Stimulated activated CD4-positive, alpha-beta T cell treated with anti-CD3 and anti-CD28 coated beads, Interleukin-15, amount 100 ng/mL, for 24 hours (primary cell): ENCODE data around the gene CPED1.
"Not testable (repeated sequence)": the region's sequence is repeated elsewhere in the genome, so short reads cannot be mapped to it uniquely, and the experiment has no call there.

ENCODE experiments used
- DNase-seq: peaks from one replicate; pipeline ENCODE4 v3.0.0-alpha.2; 2020

The CPED1 gene

GRCh38 chr7:121075424-121075841, 86.9 kb downstream of the CPED1 start:
- not testable (repeated sequence) for DNase-seq

DNA sequence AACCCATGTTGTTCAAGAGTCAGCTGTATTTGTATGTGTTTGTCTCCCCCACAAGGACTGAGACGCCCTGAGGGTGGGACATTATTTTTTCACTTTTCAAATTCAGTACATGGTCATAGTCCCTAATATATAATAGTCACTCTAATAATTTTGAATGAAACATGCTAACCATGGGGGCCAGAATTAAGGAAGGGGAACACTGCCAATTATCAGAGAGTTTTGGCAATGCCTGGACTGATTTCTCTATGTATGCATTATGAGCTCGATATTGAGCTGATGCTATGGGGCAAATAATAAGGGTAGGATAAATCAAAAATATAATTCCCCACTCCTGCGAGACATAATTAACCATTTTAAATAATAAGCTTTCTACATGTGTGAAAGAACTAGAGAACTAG, 87.4 kb downstream of the CPED1 start:
- DNase-seq = no peak

GRCh38 chr7:121076350-121077164, 88.0 kb downstream of the CPED1 start:
- no peak for DNase-seq

DNA sequence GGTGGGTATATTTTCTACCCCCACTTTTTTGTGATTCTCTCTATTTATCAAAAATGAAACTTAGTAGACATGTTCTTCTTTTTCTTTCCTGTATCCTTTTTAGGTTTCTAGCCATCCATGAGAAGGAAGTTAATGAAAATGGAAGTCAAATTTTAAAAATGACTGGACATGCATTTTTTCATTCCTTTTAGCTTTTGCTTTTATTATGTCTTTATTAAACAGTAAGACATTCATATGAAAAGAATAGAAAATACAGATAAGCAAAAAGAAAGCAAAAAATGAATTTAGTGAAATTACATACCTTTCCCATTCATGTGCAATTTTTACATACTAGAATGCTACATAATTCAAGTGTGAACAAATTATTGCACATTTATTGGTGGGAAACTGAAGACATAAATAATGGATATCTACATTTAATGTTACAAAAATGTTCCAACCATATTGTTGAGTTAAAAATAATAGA, 88.7 kb downstream of the CPED1 start:
- DNase-seq = no peak

DNA sequence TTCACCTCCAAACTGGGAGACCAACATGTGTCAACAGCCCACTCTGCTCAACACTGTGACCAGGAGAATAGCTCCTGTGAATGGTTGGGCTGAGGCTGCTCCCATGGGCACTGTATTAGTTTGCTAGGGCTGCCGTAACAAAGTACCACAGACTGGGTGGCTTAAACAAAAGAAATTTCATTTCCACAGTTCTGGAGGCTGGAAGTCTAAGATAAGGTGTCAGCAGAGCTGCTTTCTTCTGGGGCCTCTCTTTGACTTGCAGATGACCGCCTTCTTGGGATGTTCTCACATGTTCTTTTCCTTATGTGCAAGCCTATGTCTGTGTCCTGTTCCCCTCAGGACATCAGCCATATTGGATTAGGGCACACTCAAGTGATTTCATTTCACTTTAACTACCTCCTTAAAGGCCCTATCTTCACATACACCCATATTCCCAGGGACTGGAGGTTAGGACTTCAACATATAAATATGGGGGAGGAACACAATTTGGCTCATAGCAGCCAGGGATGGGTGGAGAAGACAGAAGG, 90.3 kb downstream of the CPED1 start:
- DNase-seq = no peak

DNA sequence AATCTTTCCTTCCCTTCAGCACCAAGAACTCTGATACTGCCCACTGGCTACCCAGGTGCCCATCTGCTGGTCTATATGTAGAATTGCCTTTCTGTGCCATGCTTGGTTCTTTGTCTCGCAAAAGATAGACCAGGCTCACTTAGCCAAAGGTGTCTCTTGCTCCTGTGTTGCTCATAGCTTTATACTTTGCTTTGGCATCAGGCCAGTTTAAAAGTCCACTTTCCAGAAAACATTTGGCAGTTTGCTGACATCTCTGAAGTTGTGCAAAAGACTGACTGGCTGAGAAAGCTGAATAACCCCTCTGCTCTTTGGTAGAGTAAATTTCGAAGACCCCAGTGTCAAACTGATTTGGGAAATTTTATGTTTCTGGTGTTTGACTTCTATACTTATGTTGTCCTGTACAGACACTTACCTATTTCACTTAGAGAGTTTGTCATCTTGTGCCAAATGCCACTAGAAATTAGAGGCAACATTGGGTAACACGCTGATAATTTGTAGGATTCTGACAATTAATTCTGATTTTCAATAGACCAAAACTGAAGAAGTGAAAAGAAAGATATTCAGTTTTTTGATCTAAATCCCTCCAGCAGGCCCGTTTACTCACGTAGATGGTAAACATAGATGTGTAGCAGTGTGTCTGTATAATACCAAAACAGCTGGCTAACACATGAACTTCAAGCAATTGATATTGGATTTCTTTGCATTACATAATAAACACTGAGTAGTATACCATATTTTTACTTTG, 91.1 kb downstream of the CPED1 start:
- DNase-seq = no peak

DNA sequence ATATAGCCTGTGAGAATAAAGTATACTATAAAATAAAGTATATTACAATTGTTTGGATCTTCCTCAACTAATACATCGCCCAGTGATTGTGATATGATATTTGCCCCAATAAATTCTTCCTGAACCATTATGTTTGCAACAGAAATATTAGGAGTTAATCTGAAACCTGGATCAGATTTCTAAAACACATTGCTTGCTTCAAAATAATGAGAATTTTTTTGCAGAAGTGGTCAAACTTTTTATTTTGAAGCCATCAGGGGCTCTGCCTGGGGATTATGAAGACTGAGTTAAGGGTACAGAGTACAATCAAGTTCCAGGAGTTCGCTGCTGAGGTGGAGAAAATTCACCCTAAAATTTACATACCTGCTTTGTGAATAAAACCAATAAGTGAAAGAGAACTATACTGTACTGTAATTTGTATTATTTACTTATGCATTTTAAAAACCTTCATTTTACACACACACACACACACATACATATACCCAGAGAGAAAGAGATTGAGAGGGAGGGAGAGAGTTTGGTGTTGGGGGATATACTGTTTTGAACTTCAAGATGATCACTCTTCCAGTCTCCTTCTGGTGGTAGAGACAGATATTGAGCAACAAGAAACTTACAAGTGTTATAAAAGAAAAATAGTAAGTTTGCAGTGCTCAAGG, 91.9 kb downstream of the CPED1 start:
- no peak for DNase-seq

DNA sequence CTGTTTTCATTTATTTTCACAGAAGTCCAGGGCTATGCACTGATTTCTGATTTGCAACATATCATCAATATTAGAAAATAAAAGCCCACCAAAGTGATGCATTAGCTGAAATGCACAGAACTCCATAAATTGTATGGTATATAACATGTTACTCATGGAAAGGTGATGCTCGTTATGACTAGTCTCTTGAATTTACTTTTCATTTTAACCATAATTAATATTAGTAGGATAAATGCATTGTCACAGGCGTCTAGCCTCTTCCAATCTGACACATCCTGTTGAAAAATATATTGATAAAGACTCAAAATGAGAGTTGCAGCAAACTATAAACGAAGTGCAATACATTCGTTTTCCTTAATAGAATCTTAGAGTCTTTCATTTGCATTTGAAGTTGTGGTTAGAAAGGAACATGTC, 92.4 kb downstream of the CPED1 start:
- no peak for DNase-seq

DNA sequence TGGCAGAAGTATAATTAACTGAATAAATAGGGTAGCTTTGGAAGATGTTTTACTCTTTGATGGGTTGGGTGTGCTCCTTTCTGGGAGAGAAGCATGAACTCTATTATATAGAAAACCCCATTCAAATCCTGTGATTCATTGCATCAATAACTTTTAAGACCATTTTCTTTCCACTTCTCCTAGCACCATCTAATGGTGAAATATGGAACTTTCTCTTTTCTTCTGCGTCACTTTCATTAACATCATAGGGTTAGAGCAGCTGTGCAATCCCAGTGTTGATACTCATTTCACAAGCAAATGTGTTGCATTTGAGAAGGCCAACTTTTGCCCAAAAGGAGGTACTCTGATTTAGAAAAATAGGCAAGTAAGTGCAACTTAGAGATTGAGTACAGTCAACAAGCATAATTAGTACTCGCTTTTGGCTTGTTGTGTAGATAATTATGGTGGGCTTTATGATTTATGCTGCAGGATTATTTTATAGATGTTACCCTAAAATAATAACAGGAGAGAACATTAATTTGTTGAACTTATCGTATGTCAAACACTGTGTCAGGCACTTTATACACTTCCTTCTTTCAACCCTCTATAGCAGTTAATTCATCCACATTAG, 92.9 kb downstream of the CPED1 start:
- DNase-seq = no peak

DNA sequence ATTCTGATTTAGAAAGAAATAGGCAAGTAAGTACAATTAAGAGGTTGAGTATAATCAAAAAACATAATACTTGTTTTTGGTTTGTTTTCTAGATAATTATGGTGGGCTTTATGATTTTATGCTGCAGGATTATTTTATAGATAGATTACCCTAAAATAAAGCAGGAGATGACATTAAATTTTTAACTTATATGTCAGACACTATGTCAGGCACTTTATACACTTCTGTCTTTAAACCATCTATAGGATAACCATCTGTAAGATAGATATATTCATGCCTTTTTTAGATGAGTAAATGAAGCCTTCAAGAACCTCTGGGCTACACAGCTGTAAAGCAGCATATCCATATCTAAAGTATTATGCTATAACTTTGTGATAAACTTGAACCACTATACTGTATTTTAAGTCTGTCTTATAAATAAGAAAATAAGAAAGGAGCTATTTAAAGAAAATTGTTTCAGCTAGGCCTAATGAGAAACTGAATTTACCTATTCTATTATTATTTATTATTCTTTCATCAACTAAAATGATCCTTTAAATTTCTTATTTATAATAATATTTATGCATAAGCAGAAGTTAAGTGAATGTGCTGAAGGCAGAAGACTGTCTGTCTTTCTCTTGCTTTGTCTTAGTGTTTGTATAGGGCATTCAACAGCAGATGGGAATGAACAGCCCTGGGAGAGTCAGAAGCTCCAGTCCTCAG, 94.0 kb downstream of the CPED1 start:
- no peak for DNase-seq

DNA sequence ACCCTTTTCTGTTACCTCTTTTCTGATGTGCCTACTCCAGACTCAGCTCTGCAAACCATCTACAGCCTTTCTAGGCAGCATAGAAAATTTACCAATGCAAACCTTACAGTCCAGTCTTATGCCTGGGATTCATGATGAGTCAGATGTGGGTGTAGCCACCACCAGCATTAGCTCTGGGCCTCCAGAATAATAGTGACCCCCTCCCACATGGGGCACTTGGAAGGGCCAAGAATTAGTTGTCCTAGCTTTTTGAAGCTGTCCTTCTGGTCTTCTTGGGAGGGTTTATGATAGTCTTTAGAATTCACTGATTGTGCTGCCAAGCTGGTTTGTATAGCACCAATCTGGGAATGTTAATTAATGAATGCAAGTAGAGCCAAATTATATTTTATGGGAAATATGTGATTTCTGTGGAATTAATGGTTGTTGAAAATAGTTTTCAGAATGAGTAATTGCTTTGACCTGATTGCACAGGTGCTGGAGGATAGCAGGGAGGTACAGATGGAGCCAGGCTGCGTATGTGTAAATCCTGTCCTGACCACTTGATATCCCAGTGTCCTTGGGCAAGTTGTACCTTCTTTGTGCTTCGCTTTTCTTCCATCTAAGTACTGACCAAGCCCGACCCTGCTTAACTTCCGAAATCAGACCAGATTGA, 94.8 kb downstream of the CPED1 start:
- no peak for DNase-seq

DNA sequence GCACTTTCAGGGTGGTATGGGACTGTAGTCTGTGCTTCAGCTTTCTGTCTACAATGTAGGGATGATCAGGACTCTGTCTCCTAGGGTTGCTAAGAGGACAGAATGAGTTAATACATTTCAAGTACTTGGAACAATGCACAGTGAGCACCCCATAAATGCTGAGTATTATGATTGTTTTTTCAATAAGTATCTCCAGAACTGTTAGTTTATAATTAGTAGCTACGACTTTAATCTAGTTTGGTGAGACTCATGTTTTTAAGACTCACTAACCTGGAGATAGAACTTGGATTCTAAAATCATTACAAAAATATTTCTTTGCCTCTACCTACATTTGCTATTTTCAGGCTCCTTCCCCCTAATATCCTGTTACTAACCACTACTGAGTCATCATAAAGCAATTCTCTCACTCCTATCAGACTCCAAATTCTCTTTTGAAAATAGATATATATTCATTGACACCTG, 95.3 kb downstream of the CPED1 start:
- DNase-seq = no peak

DNA sequence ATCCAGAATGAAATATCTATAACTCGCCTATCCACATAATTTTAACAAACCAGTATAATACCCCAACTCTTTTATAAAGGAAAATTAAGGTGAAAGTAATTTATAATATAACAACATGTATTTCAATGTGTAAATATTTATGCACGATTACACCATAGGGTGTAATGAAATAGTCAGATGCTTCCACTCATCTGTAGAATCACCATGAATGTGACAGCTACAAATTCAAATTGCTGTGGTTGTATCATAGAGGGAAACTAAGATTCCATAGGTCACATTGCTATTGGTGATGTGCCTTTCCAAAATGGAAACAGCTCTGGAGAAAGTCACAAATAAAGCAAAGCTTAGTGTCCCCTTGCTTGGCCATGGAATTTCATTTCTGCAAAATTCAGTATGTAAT, 95.7 kb downstream of the CPED1 start:
- no peak for DNase-seq

DNA sequence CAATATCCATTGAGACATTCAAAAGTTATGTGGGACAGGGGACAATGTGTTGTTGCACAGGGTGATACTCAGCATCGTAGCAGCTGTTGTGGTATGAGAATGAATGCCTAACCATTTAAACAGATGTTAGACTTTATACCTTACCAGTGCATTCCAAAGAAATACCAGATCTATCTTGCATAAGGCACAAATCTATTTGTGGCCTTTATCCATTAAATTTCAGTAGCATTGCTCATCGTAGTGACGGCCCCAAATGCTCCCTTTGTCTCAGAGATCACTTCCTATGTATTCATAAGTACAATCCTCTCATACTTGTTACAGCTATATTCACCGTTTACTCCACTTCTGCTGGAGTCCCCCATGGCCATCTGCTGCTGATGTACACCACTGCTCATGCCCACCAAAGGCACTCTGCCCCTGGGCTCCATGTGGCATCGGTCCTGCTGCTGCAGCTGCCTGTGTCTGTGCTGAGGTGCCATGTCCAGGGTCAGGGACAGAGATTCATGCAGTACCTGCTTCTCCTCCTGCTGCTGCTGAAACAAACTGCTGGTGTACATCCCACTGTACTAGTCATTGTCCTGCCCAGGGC, 96.3 kb downstream of the CPED1 start:
- DNase-seq = no peak

GRCh38 chr7:121085922-121086321, 97.4 kb downstream of the CPED1 start:
- no peak for DNase-seq

- DNase-seq = no peak
Observed at GRCh38 chr7:121088870-121089269, 100.4 kb downstream of the CPED1 start.

- DNase-seq = no peak
Observed at GRCh38 chr7:121094829-121095228, 106.3 kb downstream of the CPED1 start.

- DNase-seq = no peak
Observed at GRCh38 chr7:121097577-121097976, 109.1 kb downstream of the CPED1 start.

DNA sequence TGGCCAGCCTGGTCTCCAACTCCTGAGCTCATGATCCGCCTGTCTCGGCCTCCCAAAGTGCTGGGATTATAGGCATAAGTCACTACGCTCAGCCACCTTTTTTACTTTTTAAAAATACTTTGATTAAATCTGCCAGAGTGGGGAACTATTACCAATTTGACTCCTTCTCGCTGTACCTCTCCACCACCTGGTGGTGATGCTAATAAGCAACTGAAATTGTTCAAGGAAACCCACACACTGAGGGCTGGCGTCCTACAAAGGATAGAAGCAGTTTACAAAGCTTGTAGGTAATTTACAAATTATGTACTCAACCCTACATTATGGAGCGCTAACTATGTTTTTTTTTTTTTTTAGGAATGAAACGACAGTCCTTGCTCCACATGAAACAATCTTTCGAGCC, 111.1 kb downstream of the CPED1 start:
- no peak for DNase-seq

DNA sequence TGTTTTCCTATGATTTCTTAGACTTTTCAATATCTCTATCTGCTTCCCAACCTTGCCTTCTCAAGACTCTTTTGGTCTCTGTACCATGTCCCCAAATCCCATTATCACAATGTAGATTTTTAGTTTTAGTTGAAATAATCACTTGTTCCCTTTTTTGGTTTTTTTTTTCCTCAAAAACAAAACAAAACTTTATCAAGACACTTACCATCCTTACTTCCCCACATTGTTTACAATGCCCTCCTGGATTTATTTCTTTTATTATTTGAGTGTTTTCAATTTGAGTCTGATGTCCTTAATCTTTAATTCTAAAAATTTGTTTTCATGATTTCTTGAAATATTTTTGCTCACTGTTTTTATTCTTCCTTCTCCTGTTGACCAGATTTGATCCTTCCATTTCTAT, 112.6 kb downstream of the CPED1 start:
- no peak for DNase-seq

- DNase-seq = no peak
Observed at GRCh38 chr7:121101621-121102020, 113.1 kb downstream of the CPED1 start.
